ENCODE measurements around the gene PARP14. TPM values are rescaled to one million over a fixed set of nuclear protein-coding genes. Genes with fewer than 3 reads are reported as not detected.

The PARP14 gene
- total RNA-seq, 4 donors from 2014 or later: 35.9 to 211 (median 56.7) TPM

DNA sequence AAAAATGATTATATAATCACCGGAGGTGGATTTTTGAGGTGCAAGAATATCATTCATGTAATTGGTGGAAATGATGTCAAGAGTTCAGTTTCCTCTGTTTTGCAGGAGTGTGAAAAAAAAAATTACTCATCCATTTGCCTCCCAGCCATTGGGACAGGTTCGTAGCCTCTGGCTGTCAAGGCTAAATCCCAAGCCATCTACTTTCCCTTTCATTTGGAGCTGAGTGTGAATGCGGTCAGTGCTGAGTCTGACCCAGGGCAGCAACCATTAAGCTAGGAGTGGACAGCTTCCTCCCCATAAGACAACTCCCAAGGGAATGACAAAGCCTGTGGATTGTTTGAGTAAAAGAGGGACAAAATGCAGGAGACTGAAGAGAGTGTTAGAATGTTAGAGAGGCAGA is 33.6 kb downstream of the PARP14 start:
- no peaks in the 10 kb centered on the region for H3K4me1 ChIP-seq
- intact Hi-C loops (cut with DNase I; ENCODE audit: low total_unique reads): no loop called here
- no peaks in the 10 kb centered on the region for H3K27me3 ChIP-seq
- H3K27ac ChIP-seq: no peak overlapping the region
- in situ Hi-C loops (cut with MboI; ENCODE audit: low pct_ligation_motif_present in 1 of 4, low pct_unique_long_range_greater_than_20kb in 1 of 4, low sequenced_read_pairs in 3 of 4): no loop called here
- H3K9me3 ChIP-seq: no peaks in the 10 kb centered on the region
- TF ChIP-seq POLR2AphosphoS5 (IDR thresholded peaks at IDR 0.05): no peak
- no peak for TF ChIP-seq EP300 (IDR thresholded peaks at IDR 0.05; ENCODE audit: low read depth)
- no peak for TF ChIP-seq CTCF (IDR thresholded peaks at IDR 0.05)
- TF ChIP-seq POLR2A (IDR thresholded peaks at IDR 0.05): no peak
- H3K4me3 ChIP-seq: no peak overlapping the region
- no peak for DNase-seq
- peaks cover 0 to 66% (median 32%) of the 10 kb centered on the region in 4 donors for H3K36me3 ChIP-seq
- WGBS, 2 donors (ENCODE audit: low coverage in 1 of 2): 86 to 100% methylated on average over 1 to 3 of the region's 3 CpGs

GRCh38 chr3:122716667-122717066 is 36.0 kb downstream of the PARP14 start:
- Histone ChIP-seq H3K27ac (no peak overlapping the region), H3K27me3 (no peaks in the 10 kb centered on the region)
- TF ChIP-seq CTCF (IDR thresholded peaks at IDR 0.05) (no peak), EP300 (IDR thresholded peaks at IDR 0.05; ENCODE audit: low read depth) (no peak), POLR2A (IDR thresholded peaks at IDR 0.05) (no peak), POLR2AphosphoS5 (IDR thresholded peaks at IDR 0.05) (no peak)

GRCh38 chr3:122719273-122719921 is 38.8 kb downstream of the PARP14 start:
- DNase-seq: no peak
- Histone ChIP-seq H3K4me1 (no peaks in the 10 kb centered on the region), H3K36me3 (peaks cover 0 to 44% (median 21%) of the 10 kb centered on the region in 4 donors), H3K27ac (no peak overlapping the region), H3K27me3 (no peaks in the 10 kb centered on the region), H3K4me3 (no peak overlapping the region), H3K9me3 (no peaks in the 10 kb centered on the region)
- intact Hi-C loops (cut with DNase I; ENCODE audit: low total_unique reads): no loop called here
- in situ Hi-C loops (cut with MboI; ENCODE audit: low pct_ligation_motif_present in 1 of 4, low pct_unique_long_range_greater_than_20kb in 1 of 4, low sequenced_read_pairs in 3 of 4): no loop called here
- WGBS, 2 donors (ENCODE audit: low coverage in 1 of 2): 93 to 94% methylated on average over 2 to 3 of the region's 3 CpGs
- TF ChIP-seq POLR2AphosphoS5 (IDR thresholded peaks at IDR 0.05): no peak
- no peak for TF ChIP-seq CTCF (IDR thresholded peaks at IDR 0.05)
- no peak for TF ChIP-seq EP300 (IDR thresholded peaks at IDR 0.05; ENCODE audit: low read depth)
- TF ChIP-seq POLR2A (IDR thresholded peaks at IDR 0.05): no peak

More at GRCh38 chr3:122716667-122717066, 36.0 kb downstream of the PARP14 start:
- peaks cover 0 to 65% (median 32%) of the 10 kb centered on the region in 4 donors for H3K36me3 ChIP-seq
- DNase-seq: no peak
- no peak overlapping the region for H3K4me3 ChIP-seq
- no peaks in the 10 kb centered on the region for H3K9me3 ChIP-seq
- intact Hi-C loops (cut with DNase I; ENCODE audit: low total_unique reads): no loop called here
- H3K4me1 ChIP-seq: no peaks in the 10 kb centered on the region
- WGBS, 2 donors (ENCODE audit: low coverage in 1 of 2): 88 to 92% methylated on average over 4 of the region's 4 CpGs
- in situ Hi-C loops (cut with MboI; ENCODE audit: low pct_ligation_motif_present in 1 of 4, low pct_unique_long_range_greater_than_20kb in 1 of 4, low sequenced_read_pairs in 3 of 4): no loop called here

GRCh38 chr3:122725106-122725505 is 44.5 kb downstream of the PARP14 start:
- no peaks in the 10 kb centered on the region for H3K36me3 ChIP-seq
- H3K4me3 ChIP-seq: no peak overlapping the region
- intact Hi-C loops (cut with DNase I; ENCODE audit: low total_unique reads): no loop called here
- H3K9me3 ChIP-seq: no peaks in the 10 kb centered on the region
- TF ChIP-seq CTCF (IDR thresholded peaks at IDR 0.05) (no peak), POLR2A (IDR thresholded peaks at IDR 0.05) (no peak), EP300 (IDR thresholded peaks at IDR 0.05; ENCODE audit: low read depth) (no peak), POLR2AphosphoS5 (IDR thresholded peaks at IDR 0.05) (no peak)
- 95% methylated on average over 20 of the region's 20 CpGs; no CpG with 5 or more reads in 1 of the 2 donors for WGBS, 2 donors (ENCODE audit: low coverage in 1 of 2)
- no peaks in the 10 kb centered on the region for H3K4me1 ChIP-seq
- no peaks in the 10 kb centered on the region for H3K27me3 ChIP-seq
- no peak overlapping the region for H3K27ac ChIP-seq
- in situ Hi-C loops (cut with MboI; ENCODE audit: low pct_ligation_motif_present in 1 of 4, low pct_unique_long_range_greater_than_20kb in 1 of 4, low sequenced_read_pairs in 3 of 4): no loop called here
- DNase-seq: no peak

Measured in transverse colon (tissue), 4 donors.